PFSK-1 (cell line): ENCODE measurements around the gene SLC4A11.

Experiments
- REST ChIP-seq, 2 experiments: IDR thresholded peaks; 2 replicates each; pipeline versions ENCODE4 v1.6.1 to v1.8.0; 2011 to 2012; ENCODE audit warnings: low read depth in 2 of 2, low read length in 2 of 2, control low read depth in 1 of 2, inconsistent platforms in 1 of 2, mild to moderate bottlenecking in 1 of 2, moderate library complexity in 1 of 2; ENCODE audit not compliant: insufficient read depth in 1 of 2
- TAF1 ChIP-seq: IDR thresholded peaks from 2 replicates; pipeline ENCODE4 v1.6.1; 2012; ENCODE audit warnings: low read length, control low read depth, borderline replicate concordance; ENCODE audit not compliant: insufficient read depth

DNA sequence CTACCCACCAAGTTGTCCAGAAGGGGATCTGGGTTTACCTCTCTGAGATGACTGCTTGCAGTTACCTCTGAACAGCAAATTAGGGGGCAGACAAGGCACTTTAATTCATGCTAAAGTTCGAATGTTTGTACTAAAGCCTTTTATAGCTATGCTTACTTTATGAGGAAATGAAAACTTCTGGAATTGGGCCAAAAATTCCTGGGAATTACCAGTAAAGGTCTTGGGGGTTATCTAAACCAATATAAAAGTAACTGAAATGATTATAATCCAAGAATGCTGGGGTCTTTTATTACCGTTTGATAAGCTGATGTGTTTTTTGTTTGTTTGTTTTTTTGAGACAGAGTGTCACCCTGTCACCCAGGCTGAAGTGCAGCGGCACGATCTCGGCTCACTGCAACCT is 57.7 kb downstream of the SLC4A11 start:
- no peak for TF ChIP-seq TAF1
- no peak for TF ChIP-seq REST (IDR thresholded peaks at IDR 0.05; ENCODE audit: insufficient read depth in 1 of 2, low read depth in 2 of 2, low read length in 2 of 2)
